ENCODE results near the gene WSB1.
"Not testable (repeated sequence)": the region's sequence is repeated elsewhere in the genome, so short reads cannot be mapped to it uniquely, and the experiment has no call there.

WSB1 gene

GRCh38 chr17:27293898-27294688 lies at the start of gene WSB1:
TSS of gene WSB1 (plus strand) at chr17:27294114. CDS start at chr17:27294396, 282 bp downstream.
- DNase-seq (ENCODE audit: low spot score) = peak; percentile 98

- DNase-seq (ENCODE audit: low spot score) = peak; percentile 79
These were observed 49.3 kb upstream of the WSB1 start for GRCh38 chr17:27244491-27245223.

GRCh38 chr17:27245230-27245696 lies 48.7 kb upstream of the WSB1 start:
- peak; percentile 87 for DNase-seq (ENCODE audit: low spot score)

- no peak for DNase-seq (ENCODE audit: low spot score)
These were observed 47.4 kb upstream of the WSB1 start for GRCh38 chr17:27246537-27246936.

GRCh38 chr17:27247071-27247957 lies 46.6 kb upstream of the WSB1 start:
- DNase-seq (ENCODE audit: low spot score) = peak; percentile 32

GRCh38 chr17:27247958-27248342 lies 46.0 kb upstream of the WSB1 start:
- DNase-seq (ENCODE audit: low spot score) = no peak

GRCh38 chr17:27250791-27251190 lies 43.1 kb upstream of the WSB1 start:
- not testable (repeated sequence) for DNase-seq (ENCODE audit: low spot score)

- not testable (repeated sequence) for DNase-seq (ENCODE audit: low spot score)
These were observed 39.1 kb upstream of the WSB1 start for GRCh38 chr17:27254802-27255201.

GRCh38 chr17:27256225-27257030 lies 37.5 kb upstream of the WSB1 start:
- no peak for DNase-seq (ENCODE audit: low spot score)

GRCh38 chr17:27257031-27257357 lies 36.9 kb upstream of the WSB1 start:
- DNase-seq (ENCODE audit: low spot score) = no peak

GRCh38 chr17:27259356-27259755 lies 34.6 kb upstream of the WSB1 start:
- DNase-seq (ENCODE audit: low spot score) = no peak

- DNase-seq (ENCODE audit: low spot score) = no peak
These were observed 30.5 kb upstream of the WSB1 start for GRCh38 chr17:27263386-27263785.

- no peak for DNase-seq (ENCODE audit: low spot score)
These were observed 29.7 kb upstream of the WSB1 start for GRCh38 chr17:27264068-27264812.

- no peak for DNase-seq (ENCODE audit: low spot score)
These were observed 28.6 kb upstream of the WSB1 start for GRCh38 chr17:27265333-27265732.

GRCh38 chr17:27266228-27266627 lies 27.7 kb upstream of the WSB1 start:
- no peak for DNase-seq (ENCODE audit: low spot score)

GRCh38 chr17:27268394-27269085 lies 25.4 kb upstream of the WSB1 start:
- no peak for DNase-seq (ENCODE audit: low spot score)

GRCh38 chr17:27269201-27269600 lies 24.7 kb upstream of the WSB1 start:
- no peak for DNase-seq (ENCODE audit: low spot score)

GRCh38 chr17:27269974-27270373 lies 23.9 kb upstream of the WSB1 start:
- no peak for DNase-seq (ENCODE audit: low spot score)

- no peak for DNase-seq (ENCODE audit: low spot score)
These were observed 17.2 kb upstream of the WSB1 start for GRCh38 chr17:27276653-27277156.

GRCh38 chr17:27279132-27279531 lies 14.8 kb upstream of the WSB1 start:
- not testable (repeated sequence) for DNase-seq (ENCODE audit: low spot score)
